HCT116 (cell line): ENCODE measurements around the gene SRA1.

Source experiments
- ATF3 ChIP-seq: IDR thresholded peaks from 2 replicates; pipeline ENCODE4 v1.6.1; 2012
- CTCF ChIP-seq, 3 experiments: fragments of 200-600 bp in 1 of 3; sonication (generic) in 1 of 3; IDR thresholded peaks in 2 of 3; conservative IDR thresholded peaks in 1 of 3; 2 replicates each; pipeline ENCODE4 v1.5.1; 2012 to 2017; ENCODE audit warnings: low read depth in 2 of 3, low read length in 2 of 3, antibody characterized with exemption in 1 of 3, borderline replicate concordance in 1 of 3, control low read depth in 1 of 3, mild to moderate bottlenecking in 1 of 3, mixed read lengths in 1 of 3, mixed run types in 1 of 3, moderate library complexity in 1 of 3; ENCODE audit not compliant: insufficient read depth in 1 of 3
- EZH2 ChIP-seq: fragments of 200-600 bp; sonication (generic); IDR thresholded peaks from 2 replicates; pipeline ENCODE4 v1.6.1; 2017; ENCODE audit warnings: antibody characterized with exemption, mixed run types
- EZH2phosphoT487 ChIP-seq: fragments of 200-600 bp; IDR thresholded peaks from 2 replicates; pipeline ENCODE4 v1.6.1; 2018; ENCODE audit warnings: antibody characterized with exemption, borderline replicate concordance
- FOSL1 ChIP-seq: IDR thresholded peaks from 2 replicates; pipeline ENCODE4 v1.6.1; 2012; ENCODE audit warnings: low read depth
- MAX ChIP-seq: IDR thresholded peaks from 2 replicates; pipeline ENCODE4 v1.6.1; 2012
- POLR2A ChIP-seq: IDR thresholded peaks from 2 replicates; pipeline ENCODE4 v1.7.0; 2011; ENCODE audit warnings: borderline replicate concordance; ENCODE audit not compliant: insufficient read depth, insufficient read length; ENCODE audit errors: extremely low read depth
- POLR2AphosphoS5 ChIP-seq: IDR thresholded peaks from 2 replicates; pipeline ENCODE4 v1.6.1; 2011; ENCODE audit warnings: mild to moderate bottlenecking, low read depth, low read length, moderate library complexity
- RAD21 ChIP-seq: IDR thresholded peaks from 2 replicates; pipeline ENCODE4 v1.6.1; 2012; ENCODE audit warnings: low read depth, mild to moderate bottlenecking
- SIN3A ChIP-seq: IDR thresholded peaks from 2 replicates; pipeline ENCODE4 v1.6.1; 2012; ENCODE audit warnings: low read depth

- TF ChIP-seq CTCF (IDR thresholded peaks at IDR 0.05 in 2 of 3, conservative IDR thresholded peaks at IDR 0.05 in 1 of 3; ENCODE audit: borderline replicate concordance in 1 of 3, insufficient read depth in 1 of 3, low read depth in 2 of 3, low read length in 2 of 3): no peak
- TF ChIP-seq POLR2AphosphoS5: no peak; the same call in 1 of the 2 replicates
- TF ChIP-seq POLR2A: no peak
- TF ChIP-seq EZH2: no peak
- no peak for TF ChIP-seq RAD21
- TF ChIP-seq FOSL1: no peak
- TF ChIP-seq ATF3: no peak
- TF ChIP-seq MAX: no peak
- no peak for TF ChIP-seq EZH2phosphoT487
- TF ChIP-seq SIN3A: no peak
Observed at GRCh38 chr5:140550147-140551079, 6.9 kb downstream of the SRA1 start.
